HG02938 (cell line): ENCODE results near the gene ATOSB.

Source experiments
- ATAC-seq: cut with Tn5 transposase; IDR thresholded peaks from one replicate; pipeline ENCODE4 v1.9.1; 2021; ENCODE audit warnings: mild to moderate bottlenecking, moderate library complexity; ENCODE audit not compliant: unreplicated experiment

Gene ATOSB

DNA sequence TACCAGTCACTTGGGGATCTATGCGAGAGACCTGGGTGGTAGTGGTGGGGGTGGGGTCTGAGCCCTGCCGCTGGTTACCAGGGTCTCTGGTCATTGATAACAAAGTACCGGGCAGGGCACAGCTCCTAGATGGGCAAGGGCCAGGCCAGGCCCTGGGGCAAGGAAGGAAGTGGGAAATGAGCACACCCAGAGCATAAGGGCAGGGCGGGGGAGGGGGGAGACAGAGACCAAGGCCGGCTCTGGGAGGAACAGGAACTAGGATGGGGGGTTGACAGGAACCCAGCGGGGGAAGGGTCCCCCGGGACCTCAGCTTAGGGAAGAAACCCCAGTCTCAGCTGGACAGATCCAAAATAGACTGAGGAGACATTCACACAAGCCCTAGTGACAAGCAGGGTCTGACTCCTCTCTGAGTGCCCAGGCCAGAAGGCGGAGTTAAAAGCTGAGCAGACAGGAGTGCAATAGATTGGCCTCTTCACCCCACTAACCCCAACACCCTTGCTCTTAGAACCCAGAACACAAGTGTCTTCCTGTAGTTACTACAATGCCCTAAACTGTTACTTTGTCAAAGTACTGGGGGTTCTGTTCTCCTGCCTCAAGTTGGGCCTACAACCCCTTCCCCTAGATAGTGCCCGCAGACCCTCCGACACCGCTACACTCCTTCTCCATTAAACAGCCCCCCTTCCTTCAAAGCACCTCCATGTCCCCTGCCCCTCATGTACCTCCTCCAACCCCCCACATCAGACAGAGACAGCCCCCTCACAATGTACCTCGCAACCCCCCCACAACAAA, 628 bp downstream of the ATOSB start:
- no peak for ATAC-seq

- no peak for ATAC-seq
Observed at GRCh38 chr9:35114113-35114839, 1.4 kb downstream of the ATOSB start.

DNA sequence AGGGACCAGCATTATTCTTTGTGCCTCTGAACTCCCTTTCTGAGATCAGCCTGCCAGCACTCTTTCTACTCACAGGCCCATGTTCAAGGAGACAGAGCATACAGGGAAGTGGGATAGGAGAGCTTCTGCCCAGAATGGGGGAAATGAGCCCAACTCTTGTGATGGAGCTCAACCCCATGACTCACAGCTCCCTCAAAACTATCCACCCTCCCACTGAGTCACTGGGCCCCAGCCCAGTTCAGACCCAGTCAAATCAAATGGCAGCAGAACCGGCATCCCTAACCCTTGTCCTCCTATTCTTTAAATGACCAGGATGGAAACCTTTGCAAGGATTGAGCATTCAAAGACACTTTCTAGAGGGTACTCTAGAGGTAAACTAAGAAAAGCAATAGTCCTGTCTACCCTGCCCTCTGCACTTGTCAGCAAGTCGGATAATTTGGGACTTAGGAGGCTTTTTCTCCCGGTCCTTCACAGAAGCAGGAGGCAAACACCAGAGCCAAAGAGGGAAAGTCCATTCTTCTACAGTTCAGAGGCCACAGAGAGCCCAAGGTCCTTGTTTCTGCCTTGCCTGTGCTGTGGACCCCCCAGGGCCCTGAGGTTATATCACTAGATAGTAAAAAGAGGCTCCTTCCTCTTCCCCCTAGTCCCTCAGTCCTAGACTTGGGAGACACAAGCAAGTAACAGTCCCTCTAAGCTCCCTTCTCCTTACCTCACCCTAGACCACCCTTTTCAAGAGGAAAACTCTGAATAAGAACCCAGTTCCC, 3.2 kb downstream of the ATOSB start:
- ATAC-seq = no peak

- peak; percentile 62 for ATAC-seq
Observed at GRCh38 chr9:35111001-35111933, 4.4 kb downstream of the ATOSB start.

DNA sequence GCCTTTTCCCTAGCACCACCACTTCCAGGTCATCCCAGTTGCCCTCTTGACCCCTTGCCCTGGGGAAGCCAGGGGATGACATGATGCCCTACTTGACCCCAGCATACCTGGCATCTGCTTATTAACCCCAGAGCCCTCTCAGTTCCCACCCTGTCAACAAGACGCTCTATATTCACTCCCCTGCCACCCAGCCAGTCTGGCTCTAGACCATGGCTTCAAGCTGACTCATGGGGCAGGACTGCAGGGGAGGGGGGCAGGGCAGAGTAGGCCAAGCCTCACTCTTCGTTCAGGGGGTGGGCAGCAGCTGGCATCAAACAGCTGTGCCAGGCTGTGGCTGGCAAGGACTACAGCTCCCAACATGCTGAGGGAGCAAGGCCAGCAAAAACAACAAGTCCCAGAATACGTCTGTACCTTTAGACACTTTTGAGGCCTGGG, 5.3 kb downstream of the ATOSB start:
- ATAC-seq = no peak

DNA sequence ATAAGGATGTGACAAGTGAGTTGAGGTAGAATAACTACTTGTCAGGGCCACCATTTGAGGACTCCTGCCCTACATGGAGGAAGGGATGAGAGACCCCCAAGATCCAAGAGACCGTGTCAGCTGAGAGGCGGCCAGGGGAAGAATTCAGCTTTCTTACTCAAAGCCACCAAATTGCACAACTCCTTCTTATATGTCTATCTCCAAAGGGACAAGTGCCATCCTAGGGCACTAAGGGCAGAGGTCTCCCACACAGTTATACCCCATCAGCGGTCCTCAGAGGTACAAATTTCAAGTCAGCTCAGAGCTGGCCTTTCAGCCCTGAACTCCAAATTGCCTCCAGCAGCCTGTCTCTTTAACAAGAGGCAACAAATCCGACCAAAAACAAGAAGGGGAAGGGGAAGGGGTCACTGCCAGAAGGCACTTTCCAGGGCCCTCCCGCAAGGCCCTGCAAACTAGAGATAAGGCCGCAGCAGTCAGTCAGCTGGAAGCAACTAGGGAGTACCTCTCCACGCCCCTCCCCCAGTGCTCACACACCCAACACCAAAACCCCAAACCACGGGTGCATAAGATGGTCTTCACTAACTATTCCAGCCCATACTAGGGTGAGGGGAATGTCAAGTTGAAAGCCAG, 6.6 kb downstream of the ATOSB start:
- no peak for ATAC-seq

DNA sequence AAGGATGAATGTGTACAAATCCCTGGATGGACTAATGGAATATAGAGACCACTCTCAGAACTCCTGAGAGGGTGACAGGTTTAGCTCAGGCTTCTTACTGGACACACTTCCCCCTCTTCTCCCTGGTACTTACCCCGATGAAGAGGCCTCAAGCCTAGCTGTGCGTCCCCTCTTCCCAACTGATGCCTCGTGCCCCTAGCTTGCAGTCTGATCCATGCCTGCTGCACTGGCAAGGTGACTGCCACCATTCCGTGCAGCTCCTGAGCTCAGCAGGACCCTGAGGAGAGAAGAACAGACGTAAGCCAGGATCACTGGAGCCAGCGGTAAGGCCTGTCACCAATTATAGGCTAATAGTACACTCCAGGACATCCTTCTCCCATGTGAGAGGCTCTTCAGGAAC, 7.2 kb downstream of the ATOSB start:
- ATAC-seq = no peak

- no peak for ATAC-seq
Observed at GRCh38 chr9:35107297-35108290, 8.1 kb downstream of the ATOSB start.

- ATAC-seq = no peak
Observed at GRCh38 chr9:35106343-35106730, 9.3 kb downstream of the ATOSB start.

- ATAC-seq = no peak
Observed at GRCh38 chr9:35105571-35106342, 9.9 kb downstream of the ATOSB start.

- no peak for ATAC-seq
Observed at GRCh38 chr9:35105126-35105525, 10.5 kb downstream of the ATOSB start.

DNA sequence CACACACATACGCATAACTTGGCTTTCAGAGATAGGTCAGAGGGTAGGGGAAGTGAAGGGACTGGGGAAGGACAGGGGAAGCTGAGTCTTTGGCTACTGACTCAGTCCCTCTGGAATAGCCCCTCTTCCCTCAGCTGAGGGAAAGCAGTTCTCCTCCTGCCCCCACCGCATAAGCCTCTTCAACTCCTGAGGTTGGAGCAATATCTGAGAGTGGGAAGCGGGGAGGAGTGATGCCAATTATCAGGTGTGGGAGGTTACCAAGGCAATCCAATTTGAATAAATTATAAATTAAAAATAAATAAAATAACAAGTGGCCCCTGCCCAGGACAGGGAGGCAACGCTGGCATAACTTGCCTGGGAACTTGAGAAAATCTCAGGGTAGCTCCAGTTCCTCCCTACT, 11.1 kb downstream of the ATOSB start:
- no peak for ATAC-seq

DNA sequence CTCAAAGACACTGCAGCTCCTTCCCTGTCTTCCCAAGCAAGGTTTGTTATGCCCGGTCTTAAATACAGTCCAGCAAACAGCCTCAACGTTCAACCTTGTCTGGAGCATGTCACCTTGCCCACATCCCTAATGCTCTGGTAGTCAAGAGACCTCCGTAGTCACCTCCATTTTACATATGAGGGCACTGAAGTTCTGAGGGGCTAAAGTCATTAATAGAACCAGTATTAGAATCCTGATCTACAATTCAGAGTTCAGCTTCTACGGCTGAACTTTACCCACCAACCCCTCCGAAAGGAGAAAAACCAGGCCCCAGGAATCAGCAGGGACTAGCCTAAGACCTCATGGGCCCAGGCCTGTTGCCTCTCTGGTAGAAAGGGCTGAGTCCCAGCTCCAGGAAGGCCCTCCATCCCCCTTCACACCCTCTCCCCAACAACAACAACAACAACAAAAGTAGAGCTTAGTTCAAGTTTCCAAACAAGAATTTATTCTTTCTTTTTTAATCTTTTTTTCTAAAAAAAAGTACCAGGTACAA, 11.9 kb downstream of the ATOSB start:
- no peak for ATAC-seq

GRCh38 chr9:35102769-35103659, 12.6 kb downstream of the ATOSB start, which contains the start of gene STOML2:
Gene STOML2, minus strand, starts transcription at chr9:35103131. Its CDS starts 37 bp downstream, at chr9:35103094.
- peak; percentile 87 for ATAC-seq

DNA sequence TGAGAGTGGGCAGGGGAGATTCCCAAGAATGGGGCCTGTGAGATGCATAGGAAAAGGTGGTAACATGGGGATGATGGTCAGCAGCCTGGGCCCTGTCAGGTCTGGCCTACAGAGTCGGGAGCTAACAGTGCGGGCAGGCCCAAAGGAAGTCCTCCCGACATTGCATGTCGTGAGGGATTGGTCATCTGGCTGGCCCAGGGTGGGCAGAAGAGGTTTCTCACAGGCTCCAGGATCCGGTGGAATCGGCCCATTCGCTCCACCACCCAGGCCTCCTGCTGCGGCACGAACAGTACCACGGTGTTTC, 13.2 kb downstream of the ATOSB start:
- peak; percentile 24 for ATAC-seq

- ATAC-seq = no peak
Observed at GRCh38 chr9:35097573-35097972, 18.1 kb downstream of the ATOSB start.
